Endothelial cell (in vitro differentiated cells): Measurements from ENCODE around the gene LRFN4. TPM values are rescaled to one million over a fixed set of nuclear protein-coding genes. Genes with fewer than 3 reads are reported as not detected.

Experiments used
- DNase-seq: peaks from one replicate; pipeline ENCODE4 v3.0.0; 2021; ENCODE audit warnings: low spot score
- H3K27ac Mint-ChIP-seq: one replicate; pipeline ENCODE4 v1.8.0; 2021; ENCODE audit warnings: mixed read lengths, inconsistent platforms; ENCODE audit not compliant: unreplicated experiment
- H3K27me3 Mint-ChIP-seq: one replicate; pipeline ENCODE4 v1.8.0; 2021; ENCODE audit warnings: mild to moderate bottlenecking, moderate library complexity, mixed read lengths, inconsistent platforms; ENCODE audit not compliant: unreplicated experiment
- H3K36me3 Mint-ChIP-seq: one replicate; pipeline ENCODE4 v1.8.0; 2021; ENCODE audit warnings: mild to moderate bottlenecking, low read depth, mixed read lengths, inconsistent platforms; ENCODE audit not compliant: unreplicated experiment
- H3K4me1 Mint-ChIP-seq: one replicate; pipeline ENCODE4 v1.8.0; 2021; ENCODE audit warnings: mild to moderate bottlenecking, mixed read lengths, inconsistent platforms; ENCODE audit not compliant: unreplicated experiment
- H3K4me3 Mint-ChIP-seq: one replicate; pipeline ENCODE4 v1.8.0; 2021; ENCODE audit warnings: mild to moderate bottlenecking, mixed read lengths, inconsistent platforms; ENCODE audit not compliant: unreplicated experiment
- H3K9me3 Mint-ChIP-seq: one replicate; pipeline ENCODE4 v1.8.0; 2021; ENCODE audit warnings: mixed read lengths, inconsistent platforms; ENCODE audit not compliant: unreplicated experiment
- total RNA-seq: library from RNA; stranded (reverse); fragmentation: NEBNext Ultra II Directional; extraction: Animal tissue kit (Norgen Biotek cat#: 25700); gene quantifications from one replicate; pipeline ENCODE4 v1.2.1, GENCODE V29; 2021; ENCODE audit not compliant: unreplicated experiment
- TF ChIP-seq, protein P1 (sequence below): fragments of 200-600 bp; sonication (generic); IDR thresholded peaks from one replicate; pipeline ENCODE4 v1.5.0; 2021; ENCODE audit warnings: antibody characterized with exemption; ENCODE audit not compliant: unreplicated experiment

The LRFN4 gene
- total RNA-seq, 1 donor from 2014 or later = 21.4 TPM

DNA sequence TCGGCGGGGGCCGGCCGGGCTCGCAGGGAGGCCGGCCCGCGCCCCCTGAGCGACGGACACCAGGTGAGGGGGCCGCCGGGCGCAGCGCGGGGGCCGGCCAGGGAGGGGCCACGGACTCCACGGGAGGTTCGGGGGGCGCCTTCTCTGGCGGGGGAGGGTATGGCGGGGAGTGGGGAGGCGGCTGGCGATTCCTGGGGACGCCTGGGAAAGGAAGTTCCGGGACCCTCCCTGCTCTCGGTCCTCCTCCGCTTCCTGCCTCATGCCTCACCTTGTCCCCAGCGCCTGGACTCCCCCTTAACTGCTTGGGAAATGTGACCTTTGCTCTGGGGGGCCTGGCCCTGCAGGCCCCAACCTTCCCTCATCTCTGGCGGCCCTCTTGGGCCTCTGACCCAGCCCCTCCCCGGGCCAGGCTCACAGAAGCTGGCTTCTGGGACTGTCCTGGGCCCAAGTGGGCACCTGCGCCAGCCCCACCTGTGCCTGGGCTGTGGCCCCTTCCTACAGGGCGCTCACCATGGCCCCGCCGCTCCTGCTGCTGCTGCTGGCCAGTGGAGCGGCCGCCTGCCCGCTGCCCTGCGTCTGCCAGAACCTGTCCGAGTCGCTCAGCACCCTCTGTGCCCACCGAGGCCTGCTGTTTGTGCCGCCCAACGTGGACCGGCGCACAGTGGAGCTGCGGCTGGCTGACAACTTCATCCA lies 516 bp downstream of the LRFN4 start:
- H3K9me3 Mint-ChIP-seq = no peaks in the 10 kb centered on the region
- H3K4me3 Mint-ChIP-seq = peak overlapping the region; percentile 85
- TF ChIP-seq, protein P1, sequence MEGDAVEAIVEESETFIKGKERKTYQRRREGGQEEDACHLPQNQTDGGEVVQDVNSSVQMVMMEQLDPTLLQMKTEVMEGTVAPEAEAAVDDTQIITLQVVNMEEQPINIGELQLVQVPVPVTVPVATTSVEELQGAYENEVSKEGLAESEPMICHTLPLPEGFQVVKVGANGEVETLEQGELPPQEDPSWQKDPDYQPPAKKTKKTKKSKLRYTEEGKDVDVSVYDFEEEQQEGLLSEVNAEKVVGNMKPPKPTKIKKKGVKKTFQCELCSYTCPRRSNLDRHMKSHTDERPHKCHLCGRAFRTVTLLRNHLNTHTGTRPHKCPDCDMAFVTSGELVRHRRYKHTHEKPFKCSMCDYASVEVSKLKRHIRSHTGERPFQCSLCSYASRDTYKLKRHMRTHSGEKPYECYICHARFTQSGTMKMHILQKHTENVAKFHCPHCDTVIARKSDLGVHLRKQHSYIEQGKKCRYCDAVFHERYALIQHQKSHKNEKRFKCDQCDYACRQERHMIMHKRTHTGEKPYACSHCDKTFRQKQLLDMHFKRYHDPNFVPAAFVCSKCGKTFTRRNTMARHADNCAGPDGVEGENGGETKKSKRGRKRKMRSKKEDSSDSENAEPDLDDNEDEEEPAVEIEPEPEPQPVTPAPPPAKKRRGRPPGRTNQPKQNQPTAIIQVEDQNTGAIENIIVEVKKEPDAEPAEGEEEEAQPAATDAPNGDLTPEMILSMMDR = no peak
- no peak overlapping the region for H3K27ac Mint-ChIP-seq
- peaks cover 20% of the 10 kb centered on the region for H3K27me3 Mint-ChIP-seq
- peaks cover 4% of the 10 kb centered on the region for H3K4me1 Mint-ChIP-seq
- peaks cover 4% of the 10 kb centered on the region for H3K36me3 Mint-ChIP-seq
- DNase-seq = no peak

DNA sequence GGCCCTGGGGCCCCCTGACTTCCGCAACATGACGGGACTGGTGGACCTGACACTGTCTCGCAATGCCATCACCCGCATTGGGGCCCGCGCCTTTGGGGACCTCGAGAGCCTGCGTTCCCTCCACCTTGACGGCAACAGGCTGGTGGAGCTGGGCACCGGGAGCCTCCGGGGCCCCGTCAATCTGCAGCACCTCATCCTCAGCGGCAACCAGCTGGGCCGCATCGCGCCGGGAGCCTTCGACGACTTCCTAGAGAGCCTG lies 992 bp downstream of the LRFN4 start:
- Mint-ChIP-seq H3K4me1 (peaks cover 4% of the 10 kb centered on the region), H3K27ac (no peak overlapping the region), H3K9me3 (no peaks in the 10 kb centered on the region), H3K27me3 (peaks cover 20% of the 10 kb centered on the region), H3K36me3 (peaks cover 4% of the 10 kb centered on the region), H3K4me3 (no peak overlapping the region)
- TF ChIP-seq, protein P1 = no peak
- DNase-seq = no peak

DNA sequence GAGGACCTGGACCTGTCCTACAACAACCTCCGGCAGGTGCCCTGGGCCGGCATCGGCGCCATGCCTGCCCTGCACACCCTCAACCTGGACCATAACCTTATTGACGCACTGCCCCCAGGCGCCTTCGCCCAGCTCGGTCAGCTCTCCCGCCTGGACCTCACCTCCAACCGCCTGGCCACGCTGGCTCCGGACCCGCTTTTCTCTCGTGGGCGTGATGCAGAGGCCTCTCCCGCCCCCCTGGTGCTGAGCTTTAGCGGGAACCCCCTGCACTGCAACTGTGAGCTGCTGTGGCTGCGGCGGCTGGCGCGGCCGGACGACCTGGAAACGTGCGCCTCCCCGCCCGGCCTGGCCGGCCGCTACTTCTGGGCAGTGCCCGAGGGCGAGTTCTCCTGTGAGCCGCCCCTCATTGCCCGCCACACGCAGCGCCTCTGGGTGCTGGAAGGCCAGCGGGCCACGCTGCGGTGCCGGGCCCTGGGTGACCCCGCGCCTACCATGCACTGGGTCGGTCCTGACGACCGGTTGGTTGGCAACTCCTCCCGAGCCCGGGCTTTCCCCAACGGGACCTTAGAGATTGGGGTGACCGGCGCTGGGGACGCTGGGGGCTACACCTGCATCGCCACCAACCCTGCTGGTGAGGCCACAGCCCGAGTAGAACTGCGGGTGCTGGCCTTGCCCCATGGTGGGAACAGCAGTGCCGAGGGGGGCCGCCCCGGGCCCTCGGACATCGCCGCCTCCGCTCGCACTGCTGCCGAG lies 1.5 kb downstream of the LRFN4 start:
- Mint-ChIP-seq H3K27me3 (peaks cover 18% of the 10 kb centered on the region), H3K27ac (no peak overlapping the region), H3K4me1 (peaks cover 4% of the 10 kb centered on the region), H3K9me3 (no peaks in the 10 kb centered on the region), H3K4me3 (no peak overlapping the region), H3K36me3 (peaks cover 4% of the 10 kb centered on the region)
- TF ChIP-seq, protein P1 = no peak
- no peak for DNase-seq

DNA sequence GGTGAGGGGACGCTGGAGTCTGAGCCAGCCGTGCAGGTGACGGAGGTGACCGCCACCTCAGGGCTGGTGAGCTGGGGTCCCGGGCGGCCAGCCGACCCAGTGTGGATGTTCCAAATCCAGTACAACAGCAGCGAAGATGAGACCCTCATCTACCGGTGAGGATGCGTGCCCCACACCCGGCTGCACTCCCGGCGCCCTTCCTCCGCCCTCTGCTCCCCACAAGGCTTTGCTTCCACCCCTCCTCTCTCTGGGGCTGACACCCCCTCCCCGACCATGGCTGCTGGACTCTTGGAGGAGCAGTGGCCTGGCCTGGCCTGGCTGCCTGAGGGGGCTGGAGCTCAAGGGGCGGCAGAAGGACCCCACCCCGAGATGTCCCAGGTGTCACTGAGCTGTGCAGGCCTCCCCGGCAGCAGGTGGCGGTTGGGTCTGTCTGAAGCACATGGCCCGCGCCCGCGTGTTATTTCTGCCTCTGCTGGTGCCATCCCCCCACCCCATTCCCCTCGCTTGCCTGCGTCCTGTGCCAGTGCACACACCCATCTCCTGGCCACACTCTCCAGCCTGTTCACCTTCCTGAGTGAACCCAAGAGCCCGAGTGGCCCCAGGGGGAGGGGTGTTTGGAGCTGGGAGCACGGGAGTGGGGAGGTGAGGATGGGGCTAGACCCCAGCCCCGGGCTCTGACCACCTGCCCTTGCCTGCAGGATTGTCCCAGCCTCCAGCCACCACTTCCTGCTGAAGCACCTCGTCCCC lies 2.2 kb downstream of the LRFN4 start:
- H3K4me3 Mint-ChIP-seq = no peak overlapping the region
- DNase-seq = no peak
- H3K36me3 Mint-ChIP-seq = peaks cover 2% of the 10 kb centered on the region
- H3K27ac Mint-ChIP-seq = no peak overlapping the region
- peaks cover 4% of the 10 kb centered on the region for H3K4me1 Mint-ChIP-seq
- TF ChIP-seq, protein P1 = no peak
- peaks cover 15% of the 10 kb centered on the region for H3K27me3 Mint-ChIP-seq
- H3K9me3 Mint-ChIP-seq = no peaks in the 10 kb centered on the region
